GM12864 (cell line): ENCODE measurements around the gene ATF2.

Source experiments
- DNase-seq: peaks from one replicate; pipeline ENCODE4 v3.0.0-alpha.2; 2011; ENCODE audit warnings: low read depth
- H3K4me3 ChIP-seq: 2 replicates; pipeline ENCODE4 v1.5.1; 2011; ENCODE audit warnings: mild to moderate bottlenecking, low read depth, low read length, control low read depth
- CTCF ChIP-seq: IDR thresholded peaks from 2 replicates; pipeline ENCODE4 v1.5.1; 2011; ENCODE audit warnings: low read depth, mild to moderate bottlenecking, moderate library complexity, low read length, control low read depth, inconsistent platforms; ENCODE audit errors: missing control alignments

The ATF2 gene

DNA sequence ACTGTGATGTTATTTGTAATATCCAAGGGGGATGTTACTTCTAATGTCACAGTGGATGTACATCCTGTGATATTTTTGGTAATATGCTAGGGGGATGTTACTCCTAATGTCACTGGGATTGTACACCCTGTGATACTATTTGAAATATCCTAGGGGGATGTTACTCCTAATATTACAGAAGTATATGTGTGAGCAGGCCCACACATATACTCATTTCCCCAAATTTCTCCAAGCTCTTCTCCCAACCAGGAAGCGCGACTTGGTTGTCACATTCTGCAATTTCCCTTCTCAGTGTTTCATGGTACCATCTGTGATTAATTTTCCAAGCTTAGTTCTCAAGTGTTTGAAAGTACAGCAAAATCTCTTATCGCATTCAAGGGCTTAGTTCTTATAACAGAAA, 133.3 kb downstream of the ATF2 start:
- TF ChIP-seq CTCF, result no peak
- H3K4me3 ChIP-seq, result no peak overlapping the region
- no peak for DNase-seq

- no peak overlapping the region for H3K4me3 ChIP-seq
- no peak for DNase-seq
- TF ChIP-seq CTCF, result peak; percentile 51
These were observed 137.4 kb downstream of the ATF2 start for GRCh38 chr2:175030380-175031271.

DNA sequence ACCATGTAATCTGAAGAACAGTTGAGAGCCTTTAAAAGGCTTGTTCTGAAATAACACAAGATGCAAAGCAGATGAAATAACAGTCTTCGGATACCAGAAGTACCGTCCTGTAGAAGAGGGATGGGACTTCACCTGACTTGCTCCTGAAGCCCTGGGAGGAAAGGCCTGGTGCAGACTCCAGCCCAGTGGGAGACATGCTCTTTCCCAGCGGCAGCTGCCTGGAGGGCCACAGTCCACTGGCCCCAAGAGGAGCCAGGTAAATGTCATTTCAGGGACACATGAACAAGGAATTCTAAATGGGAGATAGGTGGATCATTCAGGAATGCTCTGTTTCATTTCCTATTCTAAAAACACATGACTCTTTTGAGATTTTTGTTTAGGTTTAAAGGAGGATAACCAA, 140.2 kb downstream of the ATF2 start:
- no peak for DNase-seq
- TF ChIP-seq CTCF, result no peak

DNA sequence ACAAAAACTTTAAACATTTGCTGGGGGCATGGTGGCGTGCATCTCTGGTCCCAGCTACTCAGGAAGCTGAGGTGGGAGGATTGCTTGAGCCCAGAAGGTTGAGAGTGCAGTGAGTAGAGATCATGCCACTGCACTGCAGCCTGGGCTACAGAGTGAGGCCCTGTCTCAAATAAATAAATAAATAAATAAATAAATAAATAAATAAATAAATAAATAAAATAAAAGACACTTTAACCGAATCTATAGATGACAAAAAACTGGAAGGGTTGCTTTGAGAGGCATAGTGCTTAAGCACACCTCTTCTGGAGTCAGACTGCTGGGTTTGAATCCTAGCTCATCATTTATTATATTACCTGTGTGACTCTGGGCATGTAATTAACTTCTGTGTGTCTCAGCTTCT, 141.6 kb downstream of the ATF2 start:
- H3K4me3 ChIP-seq, result no peak overlapping the region
- no peak for DNase-seq
- no peak for TF ChIP-seq CTCF

More for the DNA sequence above, 140.2 kb downstream of the ATF2 start:
- no peak overlapping the region for H3K4me3 ChIP-seq

- TF ChIP-seq CTCF, result no peak
- DNase-seq, result no peak
- no peak overlapping the region for H3K4me3 ChIP-seq
These were observed 142.1 kb downstream of the ATF2 start for GRCh38 chr2:175025946-175026345.

GRCh38 chr2:175025233-175025632, 142.8 kb downstream of the ATF2 start:
- DNase-seq, result no peak
- H3K4me3 ChIP-seq, result no peak overlapping the region
- TF ChIP-seq CTCF, result no peak

DNA sequence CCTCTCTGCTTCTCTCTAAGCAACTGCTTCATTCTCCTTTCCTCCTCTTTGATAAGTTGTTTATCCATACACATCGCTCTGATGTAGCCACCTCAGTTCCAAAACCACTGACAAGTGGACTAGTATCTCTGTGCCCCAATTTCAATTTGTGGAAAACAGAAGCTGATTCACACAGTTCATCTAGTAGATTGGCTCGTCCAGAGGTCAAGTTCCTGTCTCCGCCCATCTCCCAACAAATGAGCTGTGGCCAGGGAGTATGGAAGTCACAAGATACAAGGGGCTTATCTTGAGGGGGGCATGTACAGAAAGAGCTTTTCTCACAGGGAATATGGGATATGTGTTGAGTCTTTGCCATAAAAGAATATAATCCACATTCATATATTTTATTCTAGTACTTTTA, 145.1 kb downstream of the ATF2 start:
- DNase-seq, result no peak
- H3K4me3 ChIP-seq, result no peak overlapping the region
- no peak for TF ChIP-seq CTCF
